Tibial artery (tissue), 4 donors: Measurements from ENCODE around the gene SAE1.

Experiments used
- DNase-seq, 2 donors: peaks; one replicate each; pipeline ENCODE4 v3.0.0-alpha.2; 2019
- H3K27ac ChIP-seq, 2 donors: fragments of 200-600 bp; sonication (generic) in 1 of 2; 1 replicate in 1 of 2; 2 replicates in 1 of 2; pipeline ENCODE4 v1.5.1; 2018 to 2019; ENCODE audit warnings: mild to moderate bottlenecking in 1 of 2
- H3K27me3 ChIP-seq, 2 donors: fragments of 200-600 bp; sonication (generic) in 1 of 2; one replicate each; pipeline versions ENCODE4 v1.5.1 to v1.6.0; 2016 to 2019
- H3K36me3 ChIP-seq, 3 donors: fragments of 200-600 bp; sonication (generic) in 2 of 3; one replicate each; pipeline ENCODE4 v1.5.1; 2016 to 2019; ENCODE audit warnings: mild to moderate bottlenecking in 2 of 3
- H3K4me1 ChIP-seq, 4 donors: fragments of 200-600 bp; sonication (generic) in 2 of 4; 1 replicate in 3 of 4; 2 replicates in 1 of 4; pipeline ENCODE4 v1.5.1; 2016 to 2019
- H3K4me3 ChIP-seq, 2 donors: fragments of 200-600 bp; sonication (generic) in 1 of 2; 1 replicate in 1 of 2; 2 replicates in 1 of 2; pipeline ENCODE4 v1.5.1; 2018 to 2019; ENCODE audit warnings: mild to moderate bottlenecking in 2 of 2
- H3K9me3 ChIP-seq, 3 donors: fragments of 200-600 bp; sonication (generic) in 1 of 3; one replicate each; pipeline ENCODE4 v1.5.1; 2016 to 2019
- intact Hi-C: fragments of 100-400 bp; cut with DNase I; formaldehyde crosslinking; loops from one replicate; pipeline ENCODE4 v1.15.0; 2023; ENCODE audit warnings: low total_unique reads
- TF ChIP-seq, protein P1 (sequence below), 2 experiments: fragments of 200-600 bp in 1 of 2; fragments of 450-650 bp in 1 of 2; IDR thresholded peaks; one replicate each; pipeline ENCODE4 v1.5.1; 2017 to 2019; ENCODE audit warnings: antibody characterized with exemption in 2 of 2, mild to moderate bottlenecking in 1 of 2, moderate library complexity in 1 of 2

SAE1 gene

GRCh38 chr19:47143322-47144073, 12.9 kb downstream of the SAE1 start:
- H3K4me3 ChIP-seq, result no peak overlapping the region
- DNase-seq, result no peak
- no peaks in the 10 kb centered on the region for H3K4me1 ChIP-seq
- no peaks in the 10 kb centered on the region for H3K27me3 ChIP-seq
- TF ChIP-seq, protein P1, sequence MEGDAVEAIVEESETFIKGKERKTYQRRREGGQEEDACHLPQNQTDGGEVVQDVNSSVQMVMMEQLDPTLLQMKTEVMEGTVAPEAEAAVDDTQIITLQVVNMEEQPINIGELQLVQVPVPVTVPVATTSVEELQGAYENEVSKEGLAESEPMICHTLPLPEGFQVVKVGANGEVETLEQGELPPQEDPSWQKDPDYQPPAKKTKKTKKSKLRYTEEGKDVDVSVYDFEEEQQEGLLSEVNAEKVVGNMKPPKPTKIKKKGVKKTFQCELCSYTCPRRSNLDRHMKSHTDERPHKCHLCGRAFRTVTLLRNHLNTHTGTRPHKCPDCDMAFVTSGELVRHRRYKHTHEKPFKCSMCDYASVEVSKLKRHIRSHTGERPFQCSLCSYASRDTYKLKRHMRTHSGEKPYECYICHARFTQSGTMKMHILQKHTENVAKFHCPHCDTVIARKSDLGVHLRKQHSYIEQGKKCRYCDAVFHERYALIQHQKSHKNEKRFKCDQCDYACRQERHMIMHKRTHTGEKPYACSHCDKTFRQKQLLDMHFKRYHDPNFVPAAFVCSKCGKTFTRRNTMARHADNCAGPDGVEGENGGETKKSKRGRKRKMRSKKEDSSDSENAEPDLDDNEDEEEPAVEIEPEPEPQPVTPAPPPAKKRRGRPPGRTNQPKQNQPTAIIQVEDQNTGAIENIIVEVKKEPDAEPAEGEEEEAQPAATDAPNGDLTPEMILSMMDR (IDR thresholded peaks at IDR 0.05), result no peak
- H3K27ac ChIP-seq, result no peak overlapping the region
- peaks cover 35 to 56% (median 36%) of the 10 kb centered on the region in 3 donors for H3K36me3 ChIP-seq
- H3K9me3 ChIP-seq, result no peaks in the 10 kb centered on the region
- intact Hi-C loops, result no loop called here

- Histone ChIP-seq H3K27me3 (no peaks in the 10 kb centered on the region), H3K9me3 (no peaks in the 10 kb centered on the region), H3K4me1 (no peaks in the 10 kb centered on the region), H3K36me3 (peaks cover 35 to 60% (median 36%) of the 10 kb centered on the region in 3 donors), H3K27ac (no peak overlapping the region), H3K4me3 (no peak overlapping the region)
- intact Hi-C loops, result loop anchor here (5.0 kb wide), 2 partner anchors 63 to 103 kb away; no protein-coding TSS in a partner anchor
- no peak for DNase-seq
- TF ChIP-seq, protein P1 (IDR thresholded peaks at IDR 0.05), result no peak
Observed at GRCh38 chr19:47144630-47145029, 14.0 kb downstream of the SAE1 start.

GRCh38 chr19:47145639-47146486, 15.2 kb downstream of the SAE1 start:
- Histone ChIP-seq H3K36me3 (peaks cover 43 to 66% (median 46%) of the 10 kb centered on the region in 3 donors), H3K4me1 (no peaks in the 10 kb centered on the region)
- intact Hi-C loops, result loop anchor here (5.0 kb wide), 2 partner anchors 61 to 101 kb away; no protein-coding TSS in a partner anchor

GRCh38 chr19:47146920-47147319, 16.3 kb downstream of the SAE1 start:
- TF ChIP-seq, protein P1 (IDR thresholded peaks at IDR 0.05), result no peak
- H3K4me1 ChIP-seq, result no peaks in the 10 kb centered on the region
- no peaks in the 10 kb centered on the region for H3K27me3 ChIP-seq
- DNase-seq, result no peak
- no peak overlapping the region for H3K4me3 ChIP-seq
- intact Hi-C loops, result loop anchor here (5.0 kb wide), 2 partner anchors 60 to 100 kb away; no protein-coding TSS in a partner anchor
- peaks cover 46 to 73% (median 54%) of the 10 kb centered on the region in 3 donors for H3K36me3 ChIP-seq
- H3K27ac ChIP-seq, result no peak overlapping the region
- H3K9me3 ChIP-seq, result no peaks in the 10 kb centered on the region

More at GRCh38 chr19:47145639-47146486, 15.2 kb downstream of the SAE1 start:
- TF ChIP-seq, protein P1 (IDR thresholded peaks at IDR 0.05), result no peak
- no peaks in the 10 kb centered on the region for H3K27me3 ChIP-seq
- no peak overlapping the region for H3K27ac ChIP-seq
- no peak for DNase-seq
- no peaks in the 10 kb centered on the region for H3K9me3 ChIP-seq
- no peak overlapping the region for H3K4me3 ChIP-seq

GRCh38 chr19:47151627-47152026, 21.0 kb downstream of the SAE1 start:
- H3K4me1 ChIP-seq, result no peaks in the 10 kb centered on the region
- no peak overlapping the region for H3K4me3 ChIP-seq
- TF ChIP-seq, protein P1 (IDR thresholded peaks at IDR 0.05), result no peak
- no peaks in the 10 kb centered on the region for H3K9me3 ChIP-seq
- DNase-seq, result no peak
- H3K27me3 ChIP-seq, result no peaks in the 10 kb centered on the region
- H3K27ac ChIP-seq, result no peak overlapping the region
- intact Hi-C loops, result no loop called here
- H3K36me3 ChIP-seq, result peaks cover 32 to 84% (median 50%) of the 10 kb centered on the region in 3 donors
